NB4 (cell line): ENCODE results near the gene GAS2.

ENCODE experiments used
- POLR2A ChIP-seq: IDR thresholded peaks from 2 replicates; pipeline ENCODE4 v1.6.1; 2011; ENCODE audit warnings: mild to moderate bottlenecking; ENCODE audit not compliant: insufficient read length; ENCODE audit errors: extremely low read depth
- TF ChIP-seq, protein P1 (sequence below): IDR thresholded peaks from one replicate; pipeline ENCODE4 v1.5.1; 2012; ENCODE audit warnings: low read depth, low read length
- TF ChIP-seq, protein P2 (sequence below): IDR thresholded peaks from 2 replicates; pipeline ENCODE4 v1.6.1; 2011; ENCODE audit warnings: low read depth, low read length

DNA sequence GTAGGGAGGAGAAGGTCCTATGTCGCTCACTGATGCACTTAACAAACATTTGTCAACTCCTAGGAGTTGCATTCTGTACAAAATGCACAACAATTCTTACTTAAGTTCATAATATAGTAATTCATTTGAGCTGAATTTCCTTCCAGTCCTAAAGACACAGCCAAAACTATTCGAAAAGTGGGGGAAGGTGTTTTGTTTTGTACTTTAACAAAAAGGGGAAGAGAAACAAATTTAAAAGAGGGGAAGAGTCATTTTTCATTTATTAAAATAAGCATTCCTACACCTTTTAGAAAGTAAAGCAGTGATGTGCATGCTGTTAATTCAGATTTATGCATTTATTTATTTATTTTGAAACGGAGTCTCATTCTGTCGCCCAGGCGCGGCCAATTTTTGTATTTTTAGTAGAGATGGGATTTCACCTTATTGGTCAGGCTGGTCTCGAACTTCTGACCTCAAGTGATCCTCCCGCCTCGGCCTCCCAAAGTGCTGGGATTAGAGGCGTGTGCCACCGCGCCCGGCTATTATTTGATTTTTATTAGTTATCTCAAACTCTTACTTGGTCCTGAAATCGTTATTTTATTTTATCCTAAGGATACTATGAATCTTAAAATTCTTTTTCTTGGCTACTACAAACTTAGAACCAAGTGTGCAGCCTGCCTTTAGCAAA is 39.7 kb upstream of the GAS2 start:
- TF ChIP-seq, protein P1, sequence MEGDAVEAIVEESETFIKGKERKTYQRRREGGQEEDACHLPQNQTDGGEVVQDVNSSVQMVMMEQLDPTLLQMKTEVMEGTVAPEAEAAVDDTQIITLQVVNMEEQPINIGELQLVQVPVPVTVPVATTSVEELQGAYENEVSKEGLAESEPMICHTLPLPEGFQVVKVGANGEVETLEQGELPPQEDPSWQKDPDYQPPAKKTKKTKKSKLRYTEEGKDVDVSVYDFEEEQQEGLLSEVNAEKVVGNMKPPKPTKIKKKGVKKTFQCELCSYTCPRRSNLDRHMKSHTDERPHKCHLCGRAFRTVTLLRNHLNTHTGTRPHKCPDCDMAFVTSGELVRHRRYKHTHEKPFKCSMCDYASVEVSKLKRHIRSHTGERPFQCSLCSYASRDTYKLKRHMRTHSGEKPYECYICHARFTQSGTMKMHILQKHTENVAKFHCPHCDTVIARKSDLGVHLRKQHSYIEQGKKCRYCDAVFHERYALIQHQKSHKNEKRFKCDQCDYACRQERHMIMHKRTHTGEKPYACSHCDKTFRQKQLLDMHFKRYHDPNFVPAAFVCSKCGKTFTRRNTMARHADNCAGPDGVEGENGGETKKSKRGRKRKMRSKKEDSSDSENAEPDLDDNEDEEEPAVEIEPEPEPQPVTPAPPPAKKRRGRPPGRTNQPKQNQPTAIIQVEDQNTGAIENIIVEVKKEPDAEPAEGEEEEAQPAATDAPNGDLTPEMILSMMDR = no peak
- TF ChIP-seq POLR2A = no peak
- TF ChIP-seq, protein P2, sequence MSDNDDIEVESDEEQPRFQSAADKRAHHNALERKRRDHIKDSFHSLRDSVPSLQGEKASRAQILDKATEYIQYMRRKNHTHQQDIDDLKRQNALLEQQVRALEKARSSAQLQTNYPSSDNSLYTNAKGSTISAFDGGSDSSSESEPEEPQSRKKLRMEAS = no peak
